WTC11 (cell line): ENCODE measurements around the gene MYL5.

Source experiments
- CTCF ChIP-seq: fragments of 200-600 bp; IDR thresholded peaks from 2 replicates; pipeline ENCODE4 v1.8.0; 2022; ENCODE audit warnings: antibody characterized with exemption
- ZNF396 ChIP-seq: fragments of 250-450 bp; sonication (Bioruptor Pico); IDR thresholded peaks from 2 replicates; pipeline ENCODE4 v1.8.0; 2021; ENCODE audit warnings: mild to moderate bottlenecking, moderate library complexity, borderline replicate concordance
- TF ChIP-seq, protein P1 (sequence below): sonication (generic); formaldehyde crosslinking; IDR thresholded peaks from 2 replicates; pipeline ENCODE4 v1.8.0; 2023; ENCODE audit warnings: missing genetic modification reagents, mild to moderate bottlenecking, borderline replicate concordance

GRCh38 chr4:661881-662761 lies 12.2 kb upstream of the MYL5 start:
- TF ChIP-seq, protein P1, sequence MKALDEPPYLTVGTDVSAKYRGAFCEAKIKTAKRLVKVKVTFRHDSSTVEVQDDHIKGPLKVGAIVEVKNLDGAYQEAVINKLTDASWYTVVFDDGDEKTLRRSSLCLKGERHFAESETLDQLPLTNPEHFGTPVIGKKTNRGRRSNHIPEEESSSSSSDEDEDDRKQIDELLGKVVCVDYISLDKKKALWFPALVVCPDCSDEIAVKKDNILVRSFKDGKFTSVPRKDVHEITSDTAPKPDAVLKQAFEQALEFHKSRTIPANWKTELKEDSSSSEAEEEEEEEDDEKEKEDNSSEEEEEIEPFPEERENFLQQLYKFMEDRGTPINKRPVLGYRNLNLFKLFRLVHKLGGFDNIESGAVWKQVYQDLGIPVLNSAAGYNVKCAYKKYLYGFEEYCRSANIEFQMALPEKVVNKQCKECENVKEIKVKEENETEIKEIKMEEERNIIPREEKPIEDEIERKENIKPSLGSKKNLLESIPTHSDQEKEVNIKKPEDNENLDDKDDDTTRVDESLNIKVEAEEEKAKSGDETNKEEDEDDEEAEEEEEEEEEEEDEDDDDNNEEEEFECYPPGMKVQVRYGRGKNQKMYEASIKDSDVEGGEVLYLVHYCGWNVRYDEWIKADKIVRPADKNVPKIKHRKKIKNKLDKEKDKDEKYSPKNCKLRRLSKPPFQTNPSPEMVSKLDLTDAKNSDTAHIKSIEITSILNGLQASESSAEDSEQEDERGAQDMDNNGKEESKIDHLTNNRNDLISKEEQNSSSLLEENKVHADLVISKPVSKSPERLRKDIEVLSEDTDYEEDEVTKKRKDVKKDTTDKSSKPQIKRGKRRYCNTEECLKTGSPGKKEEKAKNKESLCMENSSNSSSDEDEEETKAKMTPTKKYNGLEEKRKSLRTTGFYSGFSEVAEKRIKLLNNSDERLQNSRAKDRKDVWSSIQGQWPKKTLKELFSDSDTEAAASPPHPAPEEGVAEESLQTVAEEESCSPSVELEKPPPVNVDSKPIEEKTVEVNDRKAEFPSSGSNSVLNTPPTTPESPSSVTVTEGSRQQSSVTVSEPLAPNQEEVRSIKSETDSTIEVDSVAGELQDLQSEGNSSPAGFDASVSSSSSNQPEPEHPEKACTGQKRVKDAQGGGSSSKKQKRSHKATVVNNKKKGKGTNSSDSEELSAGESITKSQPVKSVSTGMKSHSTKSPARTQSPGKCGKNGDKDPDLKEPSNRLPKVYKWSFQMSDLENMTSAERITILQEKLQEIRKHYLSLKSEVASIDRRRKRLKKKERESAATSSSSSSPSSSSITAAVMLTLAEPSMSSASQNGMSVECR (CRISPR knock-in tag) = no peak
- TF ChIP-seq CTCF = no peak
- no peak for TF ChIP-seq ZNF396 (CRISPR knock-in tag)
